T-cell (primary cell): Measurements from ENCODE around the gene FAM241B. TPM values are rescaled to one million over a fixed set of nuclear protein-coding genes. Genes with fewer than 3 reads are reported as not detected.

Source experiments
- ATAC-seq, 4 experiments: fragments of 200-7000 bp in 3 of 4; fragments of 150-1000 bp in 1 of 4; cut with Tn5 transposase; replicated peaks in 1 of 4; 1 replicate in 3 of 4; 2 replicates in 1 of 4; pipeline ENCODE4 v1.10.0; 2021; ENCODE audit warnings: moderate library complexity in 3 of 4, mild to moderate bottlenecking in 2 of 4, moderate number of reproducible peaks in 1 of 4
- CTCF ChIA-PET, 2 donors: fragments of 300-600 bp; sonication (Branson Sonifier 250); formaldehyde crosslinking; loops; one replicate each; lab custom pipeline; 2022; ENCODE audit warnings: antibody characterized with exemption in 2 of 2; lab: Charles Lee
- POLR2A ChIA-PET, 2 donors: fragments of 300-600 bp; sonication (Branson Sonifier 250); formaldehyde crosslinking; loops; one replicate each; lab custom pipeline; 2022; ENCODE audit warnings: antibody characterized with exemption in 2 of 2; lab: Charles Lee
- DNase-seq, 35 experiments: peaks; one replicate each; pipeline versions ENCODE4 v3.0.0 to v3.0.0-alpha.2; 2013 to 2023
- H3K27ac ChIP-seq: one replicate; pipeline ENCODE4 v1.5.1; 2013; ENCODE audit warnings: low read length
- H3K27me3 ChIP-seq, 2 experiments: replicated peaks in 1 of 2; 1 replicate in 1 of 2; 2 replicates in 1 of 2; pipeline versions ENCODE4 v1.6.1 to v1.7.0; 2013; ENCODE audit warnings: low read length in 1 of 2, mixed read lengths in 1 of 2; ENCODE audit not compliant: control insufficient read depth in 2 of 2, insufficient read depth in 2 of 2; ENCODE audit errors: extremely low read depth in 1 of 2
- H3K36me3 ChIP-seq, 2 donors: 1 replicate in 1 of 2; 2 replicates in 1 of 2; pipeline versions ENCODE4 v1.6.1 to v1.7.0; 2013; ENCODE audit warnings: low read length in 1 of 2; ENCODE audit not compliant: control insufficient read depth in 2 of 2, insufficient read depth in 1 of 2; ENCODE audit errors: extremely low read depth in 1 of 2
- H3K4me1 ChIP-seq, 2 experiments: 1 replicate in 1 of 2; 2 replicates in 1 of 2; pipeline versions ENCODE4 v1.6.1 to v1.7.0; 2013; ENCODE audit warnings: low read length in 2 of 2, mixed read lengths in 1 of 2; ENCODE audit not compliant: insufficient read depth in 2 of 2, control insufficient read depth in 1 of 2; ENCODE audit errors: extremely low read depth in 1 of 2
- H3K4me3 ChIP-seq, 2 donors: 1 replicate in 1 of 2; 2 replicates in 1 of 2; pipeline versions ENCODE4 v1.5.1 to v1.7.0; 2013; ENCODE audit warnings: mild to moderate bottlenecking in 2 of 2, low read length in 1 of 2, moderate library complexity in 1 of 2; ENCODE audit not compliant: control insufficient read depth in 1 of 2; ENCODE audit errors: extremely low read depth in 1 of 2
- H3K9me3 ChIP-seq: 2 replicates; pipeline ENCODE4 v1.7.0; 2013
- H3K27ac Mint-ChIP-seq, 2 donors: one replicate each; pipeline ENCODE4 v1.8.0; 2020 to 2021; ENCODE audit warnings: mild to moderate bottlenecking in 2 of 2, mixed read lengths in 2 of 2
- H3K27me3 Mint-ChIP-seq, 2 donors: one replicate each; pipeline ENCODE4 v1.8.0; 2021 to 2022; ENCODE audit warnings: mixed read lengths in 2 of 2
- H3K36me3 Mint-ChIP-seq: one replicate; pipeline ENCODE4 v1.8.0; 2021; ENCODE audit warnings: mixed read lengths
- H3K4me1 Mint-ChIP-seq, 3 donors: one replicate each; pipeline ENCODE4 v1.8.0; 2020 to 2022; ENCODE audit warnings: mixed read lengths in 3 of 3, mild to moderate bottlenecking in 1 of 3
- H3K4me3 Mint-ChIP-seq, 3 donors: one replicate each; pipeline ENCODE4 v1.8.0; 2020 to 2022; ENCODE audit warnings: mild to moderate bottlenecking in 3 of 3, mixed read lengths in 3 of 3, moderate library complexity in 3 of 3
- H3K9me3 Mint-ChIP-seq, 3 donors: one replicate each; pipeline ENCODE4 v1.8.0; 2020 to 2022; ENCODE audit warnings: mixed read lengths in 3 of 3
- WGBS: methylation state at CpG from one replicate; pipeline ENCODE4 v1.1.5; 2013; ENCODE audit warnings: missing lambda C conversion rate; ENCODE audit not compliant: insufficient coverage; 5-methylcytosine and 5-hydroxymethylcytosine counted together
- total RNA-seq, 35 experiments: library from RNA in 6 of 35; stranded (reverse) in 6 of 35; fragments of 120-200 nt in 1 of 35; gene quantifications; one replicate each; pipeline versions ENCODE4 v1.2.1 to v1.2.4 and lab custom pipeline; 2013 to 2026

FAM241B gene
- total RNA-seq, 5 donors from 2014 or later (not counting 1 experiment from before 2014, with no cell fraction given), result 7.4 to 11.8 (median 9.2) TPM

DNA sequence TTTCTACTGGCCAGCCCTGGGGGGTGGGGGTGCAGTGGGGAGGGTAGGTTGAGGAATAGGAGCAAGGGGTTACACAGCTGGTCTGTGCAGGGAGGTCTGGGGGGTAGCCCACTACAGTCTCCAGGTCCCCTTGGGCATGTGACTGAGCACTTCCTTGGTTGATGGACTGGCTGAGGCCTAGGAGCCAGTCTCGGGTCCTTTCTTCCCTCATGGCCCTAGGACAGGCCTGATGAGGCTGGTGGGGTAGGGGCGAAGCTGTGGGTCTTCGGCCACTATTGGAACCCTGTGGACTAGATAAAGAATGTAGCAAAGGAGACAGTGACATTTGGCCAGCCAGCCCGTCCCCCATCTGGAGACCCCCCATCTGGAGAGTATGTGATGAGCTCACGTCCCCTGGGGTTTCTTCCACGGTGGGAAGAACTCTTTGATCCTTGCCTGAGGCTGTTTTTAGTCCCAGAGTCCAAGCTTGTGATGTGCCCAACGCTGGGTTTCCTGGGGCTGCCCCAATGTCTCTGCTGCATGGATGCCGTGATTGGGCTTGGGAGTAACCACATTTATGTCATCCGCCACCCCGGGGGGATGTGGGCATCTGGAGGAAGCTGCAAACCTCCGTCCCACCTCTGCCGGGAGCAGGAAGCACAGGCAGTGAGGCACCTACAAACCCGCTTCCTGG lies 20.7 kb downstream of the FAM241B start:
- peak in 7 of 35 experiments; percentile 6 to 22 (median 16) for DNase-seq
- H3K4me1 Mint-ChIP-seq, result peaks cover 12 to 19% (median 16%) of the 10 kb centered on the region in 3 donors
- no peaks in the 10 kb centered on the region for H3K36me3 Mint-ChIP-seq
- CTCF ChIA-PET, result no interaction called here
- POLR2A ChIA-PET, result no interaction called here
- H3K4me3 Mint-ChIP-seq, result peak overlapping the region in 1 of 3 donors; percentile 19
- H3K9me3 ChIP-seq, result peaks cover 2% of the 10 kb centered on the region
- H3K27me3 ChIP-seq, result peaks cover 0 to 45% of the 10 kb centered on the region in 2 experiments
- peaks cover 10 to 19% of the 10 kb centered on the region in 2 experiments for H3K4me1 ChIP-seq
- H3K27me3 Mint-ChIP-seq, result peaks cover 0 to 2% of the 10 kb centered on the region in 2 donors
- H3K4me3 ChIP-seq, result no peak overlapping the region
- peak overlapping the region in 1 of 2 donors; percentile 42 for H3K27ac Mint-ChIP-seq
- H3K36me3 ChIP-seq, result no peaks in the 10 kb centered on the region
- WGBS, result 33% methylated on average over 9 of the region's 13 CpGs
- H3K9me3 Mint-ChIP-seq, result no peaks in the 10 kb centered on the region
- H3K27ac ChIP-seq, result no peak overlapping the region
- peak in 3 of 4 experiments; percentile 26 to 55 (median 33) for ATAC-seq

DNA sequence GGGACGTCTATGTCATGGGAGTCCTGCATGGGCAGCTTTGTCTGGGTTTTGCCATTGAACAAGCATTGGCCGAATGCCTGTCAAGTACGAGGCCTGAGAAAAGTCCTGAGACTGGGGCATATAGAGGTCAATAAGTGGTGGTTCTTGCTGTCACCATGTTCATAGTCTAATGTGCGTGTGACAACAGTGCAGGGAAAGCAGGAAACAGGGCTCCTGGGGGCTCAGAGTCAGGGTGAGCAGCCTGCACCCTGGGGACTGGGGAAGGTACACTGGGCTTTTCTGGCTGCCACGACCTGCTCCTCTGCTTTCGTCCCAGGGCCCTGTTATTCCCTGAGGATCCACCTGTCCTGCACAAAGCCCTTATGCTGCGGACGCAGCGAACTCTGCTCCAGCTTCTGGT lies 21.3 kb downstream of the FAM241B start:
- no peak overlapping the region for H3K27ac Mint-ChIP-seq
- H3K4me3 Mint-ChIP-seq, result peak overlapping the region in 1 of 3 donors; percentile 19
- peaks cover 0 to 3% of the 10 kb centered on the region in 2 donors for H3K27me3 Mint-ChIP-seq
- no peaks in the 10 kb centered on the region for H3K36me3 ChIP-seq
- H3K4me1 ChIP-seq, result peaks cover 10 to 19% of the 10 kb centered on the region in 2 experiments
- 66% methylated on average over 7 of the region's 9 CpGs for WGBS
- ATAC-seq (no peak), DNase-seq (no peak)
- peaks cover 12 to 19% (median 16%) of the 10 kb centered on the region in 3 donors for H3K4me1 Mint-ChIP-seq
- CTCF ChIA-PET, result no interaction called here
- no peaks in the 10 kb centered on the region for H3K9me3 Mint-ChIP-seq
- peaks cover 0 to 49% of the 10 kb centered on the region in 2 experiments for H3K27me3 ChIP-seq
- POLR2A ChIA-PET, result no interaction called here
- peak overlapping the region in 1 of 2 donors; percentile 1 for H3K4me3 ChIP-seq
- H3K9me3 ChIP-seq, result peaks cover 2% of the 10 kb centered on the region
- H3K36me3 Mint-ChIP-seq, result no peaks in the 10 kb centered on the region
- H3K27ac ChIP-seq, result no peak overlapping the region

DNA sequence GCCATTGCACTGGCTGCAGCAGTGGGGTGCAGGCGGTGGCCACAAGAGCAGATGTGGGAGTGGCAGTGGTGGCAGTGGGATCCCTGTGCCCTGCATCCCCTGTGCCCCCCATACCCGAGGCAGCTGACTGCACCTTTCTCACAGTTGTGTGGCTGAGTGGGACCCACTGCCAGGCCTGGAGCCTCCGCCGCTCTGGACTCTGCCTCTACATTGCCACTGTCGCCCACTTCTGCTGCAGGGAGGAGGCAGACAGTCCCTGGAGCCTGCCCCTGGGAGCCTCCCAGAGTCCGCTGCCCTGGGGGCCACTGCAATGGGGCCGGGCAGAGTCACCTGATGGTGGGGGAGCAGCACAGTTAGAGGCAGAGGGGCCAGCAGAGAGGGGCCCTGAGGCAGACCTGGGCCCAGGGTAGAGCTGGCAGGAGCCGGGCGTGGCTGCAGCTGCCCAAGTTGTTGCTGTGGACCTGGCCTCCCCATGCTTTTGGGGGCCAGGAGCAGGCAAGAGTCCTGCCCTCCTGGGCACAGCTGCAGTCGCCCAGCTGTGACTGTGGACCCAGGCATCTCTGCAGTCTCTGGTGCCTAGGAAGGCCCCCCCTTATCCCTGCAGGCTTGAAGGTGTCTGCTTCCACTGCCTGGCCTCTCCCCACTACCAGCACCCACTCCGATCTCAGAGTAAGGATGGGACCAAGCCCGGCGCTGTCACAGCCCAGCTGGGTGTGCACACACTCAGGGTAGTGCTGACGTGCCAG lies 22.2 kb downstream of the FAM241B start:
- peaks cover 10 to 19% of the 10 kb centered on the region in 2 experiments for H3K4me1 ChIP-seq
- H3K9me3 ChIP-seq, result peaks cover 2% of the 10 kb centered on the region
- no peak overlapping the region for H3K4me3 ChIP-seq
- Mint-ChIP-seq H3K9me3 (no peaks in the 10 kb centered on the region), H3K27me3 (peaks cover under 1 to 6% of the 10 kb centered on the region in 2 donors), H3K27ac (no peak overlapping the region), H3K36me3 (no peaks in the 10 kb centered on the region), H3K4me3 (no peak overlapping the region), H3K4me1 (peaks cover 12 to 19% (median 16%) of the 10 kb centered on the region in 3 donors)
- WGBS, result 86% methylated on average over 14 of the region's 14 CpGs
- DNase-seq (no peak), ATAC-seq (no peak)
- H3K27ac ChIP-seq, result no peak overlapping the region
- peaks cover 0 to 58% of the 10 kb centered on the region in 2 experiments for H3K27me3 ChIP-seq
- POLR2A ChIA-PET, result no interaction called here
- CTCF ChIA-PET, result interaction anchor here in 1 of 2 donors (0.5 kb wide), 1 partner anchor 265 kb away, joined by 4 read pairs; no protein-coding TSS in a partner anchor
- no peaks in the 10 kb centered on the region for H3K36me3 ChIP-seq

DNA sequence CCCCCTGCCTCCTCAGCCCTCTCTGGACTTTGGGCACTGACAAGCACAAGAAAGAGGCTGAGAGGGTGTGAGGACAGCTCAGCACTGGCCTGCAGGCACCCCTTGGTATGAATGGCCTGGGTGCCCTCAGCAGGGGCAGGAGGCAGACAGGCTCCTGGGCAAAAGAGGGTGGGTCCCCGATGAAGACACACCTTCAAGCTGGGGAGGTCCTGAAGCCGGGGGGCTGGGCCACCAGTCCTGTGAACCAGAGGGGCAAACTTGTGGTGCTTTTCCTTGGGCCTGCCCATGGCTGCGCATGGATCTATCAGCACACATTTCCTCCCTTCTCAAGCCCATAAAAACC lies 22.8 kb downstream of the FAM241B start:
- Histone ChIP-seq H3K4me3 (no peak overlapping the region), H3K27me3 (peaks cover 0 to 63% of the 10 kb centered on the region in 2 experiments), H3K9me3 (peaks cover 2% of the 10 kb centered on the region), H3K36me3 (no peaks in the 10 kb centered on the region), H3K4me1 (peaks cover 10 to 19% of the 10 kb centered on the region in 2 experiments), H3K27ac (no peak overlapping the region)
- no peak for DNase-seq
- POLR2A ChIA-PET, result no interaction called here
- 58% methylated on average over 2 of the region's 3 CpGs for WGBS
- CTCF ChIA-PET, result interaction anchor here in 1 of 2 donors (0.5 kb wide), 1 partner anchor 264 kb away, joined by 4 read pairs; no protein-coding TSS in a partner anchor
- H3K27me3 Mint-ChIP-seq, result peaks cover 5 to 10% of the 10 kb centered on the region in 2 donors
- peaks cover 12 to 19% (median 16%) of the 10 kb centered on the region in 3 donors for H3K4me1 Mint-ChIP-seq
- H3K4me3 Mint-ChIP-seq, result no peak overlapping the region
- H3K27ac Mint-ChIP-seq, result no peak overlapping the region
- ATAC-seq, result no peak
- no peaks in the 10 kb centered on the region for H3K36me3 Mint-ChIP-seq
- no peaks in the 10 kb centered on the region for H3K9me3 Mint-ChIP-seq

DNA sequence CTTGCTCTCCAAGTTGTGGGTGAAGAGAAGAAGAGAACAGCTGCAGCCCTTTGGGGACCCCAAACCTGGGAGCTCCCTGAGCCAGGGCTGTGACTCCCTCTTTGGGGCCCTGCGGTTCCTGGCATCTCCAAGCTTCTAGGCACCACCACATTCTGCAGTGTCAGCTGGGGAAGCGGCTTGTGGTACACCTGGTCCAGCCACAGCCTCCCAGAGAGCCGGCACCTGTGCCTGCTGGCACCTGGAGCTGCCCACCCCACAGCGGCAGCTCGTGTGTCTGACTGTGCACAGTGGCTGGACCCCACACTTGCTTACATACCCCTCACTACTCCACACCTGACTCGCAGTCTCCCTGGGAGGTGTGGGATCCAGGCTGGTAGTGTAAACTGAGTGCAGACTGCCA lies 23.5 kb downstream of the FAM241B start:
- no peak overlapping the region for H3K4me3 ChIP-seq
- no peak overlapping the region for H3K4me3 Mint-ChIP-seq
- 91% methylated on average over 1 of the region's 6 CpGs for WGBS
- H3K36me3 Mint-ChIP-seq, result no peaks in the 10 kb centered on the region
- DNase-seq, result no peak
- H3K27ac ChIP-seq, result no peak overlapping the region
- no peaks in the 10 kb centered on the region for H3K36me3 ChIP-seq
- peaks cover 0 to 65% of the 10 kb centered on the region in 2 experiments for H3K27me3 ChIP-seq
- H3K4me1 ChIP-seq, result peaks cover 10 to 19% of the 10 kb centered on the region in 2 experiments
- no peak for ATAC-seq
- H3K4me1 Mint-ChIP-seq, result peaks cover 12 to 19% (median 16%) of the 10 kb centered on the region in 3 donors
- H3K9me3 ChIP-seq, result peaks cover 2% of the 10 kb centered on the region
- ChIA-PET CTCF (no interaction called here), POLR2A (no interaction called here)
- H3K27ac Mint-ChIP-seq, result no peak overlapping the region
- peaks cover 11 to 13% of the 10 kb centered on the region in 2 donors for H3K27me3 Mint-ChIP-seq
- no peaks in the 10 kb centered on the region for H3K9me3 Mint-ChIP-seq

DNA sequence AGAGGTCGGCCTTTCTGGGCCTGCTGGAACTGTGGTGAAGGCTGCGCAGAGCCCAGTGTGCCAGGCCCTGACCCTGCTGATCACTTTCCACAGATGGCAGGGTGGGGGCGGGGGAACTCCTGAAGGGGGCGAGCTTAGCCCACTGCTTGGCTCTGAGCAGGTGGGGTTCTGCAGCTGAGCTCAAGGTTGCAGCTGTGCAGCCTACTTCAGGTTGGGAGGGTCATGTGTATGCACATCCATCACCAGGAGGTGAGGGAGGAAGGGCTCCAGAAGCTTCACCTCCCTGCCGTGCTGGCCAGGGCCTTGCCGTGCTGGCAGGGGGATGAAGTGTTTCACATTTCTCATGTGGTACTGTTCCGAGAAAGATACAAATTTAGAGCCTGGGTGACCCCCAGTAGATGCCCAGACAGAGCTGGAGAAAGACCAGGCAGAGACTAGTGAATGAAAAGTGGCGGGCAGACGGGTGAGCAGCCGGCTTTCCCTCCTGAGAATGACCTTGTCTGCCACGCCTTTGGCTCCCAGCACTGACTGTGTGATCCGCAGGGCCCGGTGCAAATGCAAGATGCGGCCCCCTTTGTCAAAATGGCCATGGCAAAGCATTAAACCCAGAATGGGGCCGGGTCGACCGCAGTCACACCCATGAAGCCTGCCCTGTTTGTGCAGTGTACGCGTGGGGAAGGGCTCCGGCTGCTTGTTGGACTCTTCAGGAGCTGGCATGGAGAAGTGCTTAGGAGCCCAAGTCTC lies 25.2 kb downstream of the FAM241B start:
- Histone ChIP-seq H3K9me3 (peaks cover 2% of the 10 kb centered on the region), H3K27me3 (peaks cover 0 to 70% of the 10 kb centered on the region in 2 experiments), H3K4me1 (peaks cover 10 to 17% of the 10 kb centered on the region in 2 experiments), H3K27ac (no peak overlapping the region), H3K36me3 (no peaks in the 10 kb centered on the region), H3K4me3 (no peak overlapping the region)
- Mint-ChIP-seq H3K27me3 (peaks cover 13 to 16% of the 10 kb centered on the region in 2 donors), H3K27ac (no peak overlapping the region), H3K4me1 (peaks cover 12 to 19% (median 16%) of the 10 kb centered on the region in 3 donors), H3K9me3 (no peaks in the 10 kb centered on the region), H3K4me3 (no peak overlapping the region), H3K36me3 (no peaks in the 10 kb centered on the region)
- POLR2A ChIA-PET, result no interaction called here
- WGBS, result 88% methylated on average over 16 of the region's 20 CpGs
- ATAC-seq, result no peak
- CTCF ChIA-PET, result no interaction called here
- no peak for DNase-seq
